CD4-positive, alpha-beta T cell treated with Interleukin-4 for 4 hours (primary cell): ENCODE measurements around the gene RILPL1.
"Not testable (repeated sequence)": the region's sequence is repeated elsewhere in the genome, so short reads cannot be mapped to it uniquely, and the experiment has no call there.

Source experiments
- DNase-seq: peaks from one replicate; pipeline ENCODE4 v3.0.0-alpha.2; 2020

Gene RILPL1

GRCh38 chr12:123528858-123529257, 4.7 kb downstream of the RILPL1 start:
- no peak for DNase-seq

GRCh38 chr12:123526542-123527080, 6.9 kb downstream of the RILPL1 start:
- no peak for DNase-seq

GRCh38 chr12:123524378-123524777, 9.1 kb downstream of the RILPL1 start:
- DNase-seq, result no peak

GRCh38 chr12:123523518-123523917, 10.0 kb downstream of the RILPL1 start:
- DNase-seq, result no peak

DNA sequence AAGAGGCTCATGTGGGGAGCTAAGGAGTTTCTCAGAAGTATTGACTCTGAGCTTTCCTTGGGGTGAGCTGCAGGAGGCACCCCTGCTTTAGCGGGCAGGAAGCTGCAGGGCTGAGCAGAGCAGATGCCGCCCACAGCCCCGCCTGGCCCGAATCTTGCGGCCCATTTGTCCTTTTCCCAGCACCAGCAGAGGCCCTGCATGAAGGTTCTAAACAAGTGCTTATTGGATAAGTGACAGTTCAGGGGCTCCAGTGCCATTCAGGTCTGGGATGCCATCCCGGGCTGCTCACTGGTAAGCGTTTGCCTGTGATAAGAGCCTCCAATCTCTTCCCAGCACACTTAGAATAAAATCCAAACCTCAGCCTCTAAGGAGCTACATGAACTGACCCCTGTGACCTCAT, 11.4 kb downstream of the RILPL1 start:
- no peak for DNase-seq

- no peak for DNase-seq
Observed at GRCh38 chr12:123520567-123521474, 12.7 kb downstream of the RILPL1 start.

DNA sequence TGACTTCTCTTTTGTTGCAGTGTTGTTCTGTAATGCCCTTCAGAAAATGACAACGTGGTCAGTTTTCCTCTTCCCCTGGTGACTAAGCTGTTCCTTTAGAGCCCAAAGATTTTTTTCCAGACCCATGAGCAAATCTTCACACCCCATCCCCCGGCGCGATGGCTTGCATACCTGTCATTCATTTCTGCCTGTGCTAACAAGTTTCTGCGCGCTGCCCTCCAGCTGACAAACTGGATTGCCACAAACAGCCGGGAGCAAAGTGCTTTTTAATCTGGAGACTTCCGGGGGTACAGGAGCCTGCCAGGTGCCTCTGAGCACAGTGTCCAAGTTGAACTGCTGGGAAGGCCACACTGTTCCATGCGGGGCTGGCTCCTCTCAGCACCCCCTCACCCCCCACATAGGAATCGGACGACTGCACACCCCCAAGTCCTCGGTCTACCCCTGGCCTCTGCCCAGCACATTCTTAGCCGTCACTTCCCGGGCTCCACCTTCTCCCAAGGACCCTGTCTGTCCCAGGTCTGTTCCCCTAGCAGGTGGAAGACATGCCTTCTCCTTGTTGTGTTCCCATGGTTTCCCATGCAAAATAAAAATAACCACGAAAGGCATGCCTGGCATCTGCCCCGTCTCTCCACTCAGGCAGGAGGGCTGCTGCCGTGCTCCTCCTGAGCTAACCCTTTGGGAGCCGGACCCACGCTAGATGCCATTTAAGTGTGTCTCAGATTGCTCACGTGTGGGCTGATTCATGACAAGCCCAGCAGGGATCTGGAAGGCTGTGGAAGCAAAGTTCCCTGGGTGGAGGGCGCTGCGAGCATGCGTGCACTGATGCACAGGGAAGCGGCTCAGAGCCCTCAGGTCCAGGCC, 14.1 kb downstream of the RILPL1 start:
- DNase-seq, result no peak

DNA sequence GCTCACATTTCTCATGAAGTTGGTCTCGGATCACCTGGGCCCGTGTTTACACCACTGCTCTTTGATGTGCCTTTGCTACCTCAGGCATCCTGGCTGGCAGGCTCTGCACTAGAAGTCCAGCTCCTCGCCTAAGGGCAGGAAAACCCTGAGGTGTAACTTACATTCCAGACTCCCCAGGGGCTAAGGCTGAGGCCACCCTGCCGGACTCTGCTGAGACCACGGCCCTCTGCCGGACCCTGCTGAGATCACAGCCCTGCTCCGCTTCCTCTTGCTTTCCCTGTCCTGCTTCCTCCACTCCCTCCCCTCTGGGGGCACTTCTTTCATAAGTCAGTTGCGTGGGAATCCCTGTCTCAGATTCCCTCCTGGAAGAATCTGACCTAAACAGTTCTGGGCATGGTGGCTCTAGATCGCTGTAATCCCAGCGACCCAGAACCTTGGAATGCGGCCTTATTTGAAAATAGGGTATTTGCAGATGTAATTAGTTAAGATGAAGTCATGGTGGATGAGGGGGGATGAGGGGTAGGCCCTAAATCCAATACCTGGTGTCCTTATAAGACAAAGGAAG, 17.2 kb downstream of the RILPL1 start:
- no peak for DNase-seq

DNA sequence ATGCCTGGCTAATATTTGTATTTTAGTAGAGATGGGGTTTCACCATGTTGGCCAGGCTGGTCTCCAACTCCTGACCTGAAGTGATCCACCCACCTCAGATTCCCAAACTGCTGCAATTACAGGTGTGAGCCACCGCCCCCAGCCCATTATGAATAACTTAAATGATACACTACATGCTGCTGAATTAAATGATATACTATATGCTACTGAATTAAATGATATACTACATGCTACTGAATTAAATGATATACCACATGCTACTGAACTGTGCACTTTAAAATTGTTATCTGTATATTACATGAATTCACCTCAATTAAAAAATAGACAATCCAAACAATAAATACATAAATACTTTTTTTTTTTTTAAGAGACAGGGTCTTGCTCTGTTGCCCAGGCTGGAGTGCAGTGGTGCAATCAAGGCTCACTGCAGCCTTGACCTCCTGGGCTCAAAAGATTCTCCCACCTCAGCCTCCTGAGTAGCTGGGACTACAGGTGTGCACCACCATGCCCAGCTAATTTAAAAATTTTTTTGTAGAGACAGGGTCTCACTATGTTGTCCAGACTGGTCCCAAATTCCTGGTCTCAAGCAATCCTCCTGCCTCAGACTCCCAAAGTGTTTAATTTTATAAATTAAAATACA, 18.8 kb downstream of the RILPL1 start:
- DNase-seq, result not testable (repeated sequence)

DNA sequence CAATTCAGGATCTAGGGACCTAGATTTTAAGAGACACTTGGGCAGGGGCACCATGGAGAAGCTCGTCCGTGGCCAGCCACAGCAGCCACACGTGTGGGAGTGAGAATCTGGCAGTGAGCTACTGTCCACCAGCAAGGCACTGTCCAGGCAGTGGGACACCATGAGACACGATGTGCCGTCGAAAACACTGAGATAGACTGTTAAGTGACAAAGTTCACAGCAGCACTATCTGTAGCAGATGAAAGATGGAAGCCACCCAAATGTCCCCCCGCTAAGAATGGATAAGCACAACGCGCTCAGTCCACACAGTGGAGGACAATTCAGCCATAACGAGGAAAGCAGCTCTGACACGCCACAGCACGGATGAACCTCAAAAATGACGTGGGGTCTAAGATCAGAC, 19.7 kb downstream of the RILPL1 start:
- DNase-seq, result no peak

DNA sequence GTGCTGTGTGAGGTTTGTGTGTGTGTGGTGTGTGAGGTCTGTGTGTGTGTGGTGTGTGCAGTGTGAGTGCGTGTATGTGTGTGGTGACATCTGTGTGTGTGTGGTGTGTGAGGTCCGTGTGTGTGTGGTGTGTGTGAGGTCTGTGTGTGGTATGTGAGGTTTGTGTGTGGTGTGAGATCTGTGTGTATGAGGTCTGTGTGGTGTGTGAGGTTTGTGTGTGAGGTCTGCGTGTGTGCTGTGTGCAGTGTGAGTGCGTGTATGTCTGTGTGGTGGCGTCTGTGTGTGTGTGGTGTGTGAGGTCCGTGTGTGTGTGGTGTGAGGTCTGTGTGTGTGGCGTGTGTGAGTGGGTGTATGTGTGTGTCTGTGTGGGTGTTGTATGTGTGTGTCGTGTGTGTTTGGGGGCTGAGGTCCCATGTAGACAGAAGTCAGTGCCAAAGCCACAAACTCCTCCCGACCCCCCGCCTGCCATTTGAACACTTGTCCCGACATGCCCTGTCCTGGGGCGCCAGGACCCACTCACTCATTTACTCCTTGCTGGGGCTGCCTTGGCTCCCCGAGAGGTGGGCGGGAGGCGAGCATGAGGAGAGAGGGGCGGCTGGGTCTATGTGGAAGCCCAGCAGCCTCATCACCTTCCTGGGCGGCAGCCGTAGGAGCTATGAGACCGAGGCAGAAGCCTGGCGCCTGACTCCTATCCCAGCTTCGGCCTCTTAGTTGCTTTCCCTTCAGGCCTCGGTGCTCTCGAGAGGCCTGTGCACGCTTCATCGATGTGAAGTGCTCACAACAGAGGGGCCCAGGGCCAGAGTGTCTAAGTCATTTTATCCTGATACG, 20.5 kb downstream of the RILPL1 start:
- no peak for DNase-seq

- DNase-seq, result no peak
Observed at GRCh38 chr12:123506843-123507236, 26.7 kb downstream of the RILPL1 start.

DNA sequence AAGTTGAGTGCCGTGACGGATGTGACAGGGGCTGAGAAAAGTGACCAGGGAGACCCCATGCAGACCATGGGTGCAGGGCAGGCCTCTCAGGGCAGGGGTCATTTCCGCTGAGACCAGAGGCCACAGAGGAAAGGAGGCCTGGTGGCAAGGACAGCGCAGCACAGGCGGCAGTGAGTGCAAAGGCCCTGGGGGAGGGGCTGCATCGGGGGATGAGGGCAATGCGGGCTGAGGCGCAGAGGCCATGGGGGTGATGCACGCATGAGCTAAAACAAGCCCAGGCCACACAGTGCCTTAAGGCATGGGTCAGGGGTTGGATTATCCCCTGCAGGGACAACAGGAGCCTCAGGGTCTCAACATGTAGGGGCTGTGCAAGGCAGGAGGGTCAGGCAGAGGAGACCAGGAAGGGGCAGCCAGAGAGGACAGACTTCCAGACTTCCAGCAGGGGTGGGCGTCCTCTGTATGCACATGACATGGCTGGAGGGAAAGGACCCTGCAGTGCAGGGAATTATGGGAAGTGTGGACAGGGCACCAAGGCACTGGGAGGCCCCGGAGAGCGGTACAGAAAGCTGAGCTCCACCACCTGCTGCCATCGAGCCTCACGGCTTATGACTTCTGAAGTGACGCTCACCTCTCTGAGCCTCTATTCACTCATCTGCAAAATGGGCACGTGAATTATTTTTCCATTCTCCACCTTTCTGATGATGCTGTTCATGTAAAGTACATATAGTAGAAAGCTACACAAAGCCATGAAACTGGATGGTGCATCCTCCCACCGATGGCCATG, 27.3 kb downstream of the RILPL1 start:
- DNase-seq, result no peak

DNA sequence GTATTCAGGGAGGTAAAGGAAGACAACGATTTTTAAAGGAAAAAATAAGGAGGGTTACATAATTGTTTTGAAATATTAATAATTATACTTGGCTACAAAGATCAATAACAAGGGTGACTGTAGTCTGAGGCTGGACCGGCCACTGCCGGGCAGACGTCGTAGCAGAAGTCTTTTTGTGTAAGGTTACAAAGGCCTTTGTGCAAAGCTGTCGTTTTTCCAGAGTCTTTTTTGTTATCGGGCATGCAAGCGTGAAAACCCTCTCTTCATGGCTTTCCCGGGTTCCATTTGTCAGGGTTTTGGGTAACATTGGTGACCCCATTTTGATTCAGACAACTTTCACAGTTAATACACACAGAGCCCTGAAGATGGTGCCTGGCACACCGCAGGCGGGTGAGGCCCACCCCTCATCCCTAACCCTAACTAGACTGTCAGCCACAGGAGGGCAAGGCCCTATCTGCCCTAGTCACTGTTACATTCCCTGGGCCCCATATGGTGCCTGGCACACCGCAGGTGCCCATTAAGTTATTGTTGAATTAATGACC, 31.3 kb downstream of the RILPL1 start:
- DNase-seq, result no peak

DNA sequence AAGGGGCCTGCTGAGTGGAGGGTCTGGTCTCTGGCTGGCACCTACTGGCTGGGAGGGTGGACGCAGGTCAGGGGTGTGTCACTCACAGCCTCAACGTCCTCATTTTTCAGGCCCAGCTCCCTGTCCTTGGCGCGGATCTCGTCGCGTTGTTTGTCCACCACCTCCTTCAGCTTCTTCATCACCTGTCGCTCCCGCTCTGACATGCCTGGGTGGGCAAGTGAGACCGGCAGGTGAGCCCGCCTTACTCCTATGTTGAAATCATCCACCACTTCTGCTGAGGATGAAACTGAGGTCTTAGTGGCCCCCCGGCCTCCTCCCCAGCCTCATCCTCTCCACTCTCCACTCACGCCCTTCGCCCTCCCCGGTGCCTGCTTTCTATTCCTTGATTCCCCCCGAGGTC, 34.2 kb downstream of the RILPL1 start:
- DNase-seq, result no peak

DNA sequence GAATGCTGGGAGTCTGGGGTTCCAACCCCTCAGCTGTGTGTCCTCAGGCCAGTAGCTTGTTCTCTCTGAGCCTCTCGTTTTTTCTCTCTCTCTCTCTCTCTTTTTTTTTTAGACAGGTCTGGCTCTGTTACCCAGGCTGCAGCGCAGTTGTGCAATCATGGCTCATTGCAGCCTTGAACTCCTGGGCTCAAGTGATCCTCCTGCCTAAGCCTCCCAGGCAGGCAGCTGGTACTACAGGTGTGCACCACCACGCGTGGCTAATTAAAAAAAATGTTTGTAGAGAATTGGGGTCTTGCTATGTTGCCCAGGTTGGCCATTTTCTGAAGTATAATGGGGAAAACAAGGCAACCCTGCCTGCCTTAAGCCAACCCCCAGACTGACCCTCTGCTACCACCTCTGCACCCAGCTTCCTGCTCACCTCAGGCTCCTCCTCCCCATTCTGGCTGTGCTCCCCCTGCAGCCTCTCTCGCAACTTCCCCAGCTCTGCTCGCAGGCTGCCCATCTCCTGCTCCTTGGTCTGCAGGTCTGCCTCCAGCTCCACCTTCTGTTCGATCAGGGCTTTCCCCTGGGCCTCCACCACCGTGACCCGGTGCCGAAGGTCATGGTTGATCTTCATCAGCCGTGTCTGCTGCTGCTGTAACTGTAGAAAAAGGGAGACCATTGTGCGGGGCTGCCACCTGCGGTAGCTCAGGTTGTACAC, 35.2 kb downstream of the RILPL1 start:
- no peak for DNase-seq

- DNase-seq, result no peak
Observed at GRCh38 chr12:123497065-123497464, 36.5 kb downstream of the RILPL1 start.

- no peak for DNase-seq
Observed at GRCh38 chr12:123494124-123494851, 39.2 kb downstream of the RILPL1 start.

- DNase-seq, result not testable (repeated sequence)
Observed at GRCh38 chr12:123492339-123493039, 41.0 kb downstream of the RILPL1 start.
